Measurements from ENCODE around the gene TFPI2.

GRCh38 chr7:93897680-93898079 lies 7.1 kb upstream of the TFPI2 start:
- TF ChIP-seq CTCF (IDR thresholded peaks at IDR 0.05 in 8 of 11, conservative IDR thresholded peaks at IDR 0.05 in 3 of 11), result no peak
- no peak for TF ChIP-seq POLR2A (IDR thresholded peaks at IDR 0.05)
- TF ChIP-seq POLR2AphosphoS5 (IDR thresholded peaks at IDR 0.05), result no peak

Measured in spleen (tissue), 7 donors.